Smooth muscle cell (in vitro differentiated cells): ENCODE data around the gene MEIOSIN. TPM values are rescaled to one million over a fixed set of nuclear protein-coding genes. Genes with fewer than 3 reads are reported as not detected.

Experiments
- DNase-seq: peaks from one replicate; lab custom pipeline; 2025; ENCODE audit not compliant: unreplicated experiment; lab: John Stamatoyannopoulos, UW
- H2AFZ ChIP-seq: fragments of 200-600 bp; sonication (generic); 2 replicates; pipeline ENCODE4 v1.6.0; 2016; ENCODE audit warnings: antibody characterized with exemption, low read depth, mild to moderate bottlenecking
- H3F3A ChIP-seq: fragments of 200-600 bp; sonication (generic); 2 replicates; pipeline ENCODE4 v1.6.0; 2017; ENCODE audit warnings: antibody characterized with exemption, low read depth
- H3K27ac ChIP-seq: fragments of 200-600 bp; sonication (generic); 2 replicates; pipeline ENCODE4 v1.5.1; 2016; ENCODE audit warnings: low read depth, mild to moderate bottlenecking
- H3K27me3 ChIP-seq: fragments of 200-600 bp; sonication (generic); 2 replicates; pipeline ENCODE4 v1.6.1; 2016; ENCODE audit warnings: low read depth, mild to moderate bottlenecking
- H3K36me3 ChIP-seq: fragments of 200-600 bp; sonication (generic); 2 replicates; pipeline ENCODE4 v1.5.1; 2016; ENCODE audit warnings: low read depth
- H3K4me1 ChIP-seq: fragments of 200-600 bp; sonication (generic); 2 replicates; pipeline ENCODE4 v1.5.1; 2016; ENCODE audit warnings: low read depth
- H3K4me2 ChIP-seq: fragments of 200-600 bp; sonication (generic); 2 replicates; pipeline ENCODE4 v1.6.0; 2016; ENCODE audit warnings: mild to moderate bottlenecking
- H3K4me3 ChIP-seq: fragments of 200-600 bp; sonication (generic); 2 replicates; pipeline ENCODE4 v1.5.1; 2016; ENCODE audit warnings: mild to moderate bottlenecking
- H3K79me2 ChIP-seq: fragments of 200-600 bp; sonication (generic); 2 replicates; pipeline ENCODE4 v1.6.0; 2016; ENCODE audit warnings: low read depth, mild to moderate bottlenecking
- H3K9ac ChIP-seq: fragments of 200-600 bp; sonication (generic); 2 replicates; pipeline ENCODE4 v1.6.0; 2016; ENCODE audit warnings: low read depth
- H3K9me3 ChIP-seq: fragments of 200-600 bp; sonication (generic); replicated peaks from 2 replicates; pipeline ENCODE4 v1.5.1; 2016; ENCODE audit warnings: low read depth
- H4K20me1 ChIP-seq: fragments of 200-600 bp; sonication (generic); 2 replicates; pipeline ENCODE4 v1.6.0; 2016; ENCODE audit warnings: low read depth
- CTCF ChIP-seq: fragments of 200-600 bp; sonication (generic); IDR thresholded peaks from 2 replicates; pipeline ENCODE4 v1.5.1; 2017; ENCODE audit warnings: borderline replicate concordance, mild to moderate bottlenecking, antibody characterized with exemption; ENCODE audit not compliant: insufficient read depth, poor library complexity, severe bottlenecking
- WGBS: methylation state at CpG from one replicate; pipeline ENCODE4 v1.1.7; 2016; ENCODE audit warnings: low lambda C conversion rate; 5-methylcytosine and 5-hydroxymethylcytosine counted together
- polyA plus RNA-seq: library from polyadenylated mRNA; unstranded; fragments of >200 nt; fragmentation: Nextera tagmentation; extraction: Ambion mirVana; gene quantifications from 2 replicates; pipeline ENCODE4 v1.2.1, GENCODE V29; 2016
- total RNA-seq: library from RNA; depleted of rRNA; stranded (reverse); fragments of >200 nt; gene quantifications from 2 replicates; pipeline ENCODE4 v1.2.3, GENCODE V29; 2014

The MEIOSIN gene
- total and polyA plus RNA-seq, 2 experiments from 2014 or later = not detected

DNA sequence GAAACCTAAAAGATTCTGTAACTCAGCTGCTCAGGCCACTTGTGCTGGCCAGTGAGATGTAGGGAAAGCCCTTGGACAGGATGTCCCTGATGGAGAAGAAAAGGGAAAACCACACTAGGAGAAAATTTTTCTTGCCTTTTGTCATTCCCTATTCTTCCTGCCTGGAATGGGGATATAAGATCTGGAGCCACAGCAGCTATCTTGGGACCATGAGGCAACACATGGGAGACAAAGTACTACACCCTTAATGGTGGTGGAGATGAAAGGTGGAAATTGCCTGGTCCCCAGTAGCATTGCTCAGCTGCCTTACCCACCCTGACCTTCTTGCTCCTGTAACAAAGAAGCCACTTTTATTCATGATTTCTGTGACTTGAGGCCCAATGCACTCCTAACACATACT lies 72.5 kb downstream of the MEIOSIN start:
- Histone ChIP-seq H3K27ac (no peak overlapping the region), H3K4me1 (no peaks in the 10 kb centered on the region), H3K79me2 (no peaks in the 10 kb centered on the region), H3K9ac (no peak overlapping the region), H3K27me3 (no peaks in the 10 kb centered on the region), H3K9me3 (no peaks in the 10 kb centered on the region), H3F3A (peaks cover 3% of the 10 kb centered on the region), H4K20me1 (no peaks in the 10 kb centered on the region), H2AFZ (no peak overlapping the region), H3K4me3 (no peak overlapping the region), H3K36me3 (no peaks in the 10 kb centered on the region), H3K4me2 (no peak overlapping the region)
- TF ChIP-seq CTCF = no peak
- DNase-seq = no peak

GRCh38 chr19:45809643-45810159 lies 76.5 kb downstream of the MEIOSIN start:
- H3K27me3 ChIP-seq = no peaks in the 10 kb centered on the region
- peaks cover 3% of the 10 kb centered on the region for H3F3A ChIP-seq
- no peak for TF ChIP-seq CTCF
- DNase-seq = no peak
- no peak overlapping the region for H3K4me3 ChIP-seq
- no peaks in the 10 kb centered on the region for H4K20me1 ChIP-seq
- WGBS = 38% methylated on average over 7 of the region's 7 CpGs
- no peak overlapping the region for H2AFZ ChIP-seq
- peak overlapping the region; percentile 76 for H3K4me2 ChIP-seq
- H3K9ac ChIP-seq = no peak overlapping the region
- no peaks in the 10 kb centered on the region for H3K9me3 ChIP-seq
- H3K79me2 ChIP-seq = no peaks in the 10 kb centered on the region
- H3K36me3 ChIP-seq = no peaks in the 10 kb centered on the region
- H3K4me1 ChIP-seq = no peaks in the 10 kb centered on the region
- peak overlapping the region; percentile 66 for H3K27ac ChIP-seq

DNA sequence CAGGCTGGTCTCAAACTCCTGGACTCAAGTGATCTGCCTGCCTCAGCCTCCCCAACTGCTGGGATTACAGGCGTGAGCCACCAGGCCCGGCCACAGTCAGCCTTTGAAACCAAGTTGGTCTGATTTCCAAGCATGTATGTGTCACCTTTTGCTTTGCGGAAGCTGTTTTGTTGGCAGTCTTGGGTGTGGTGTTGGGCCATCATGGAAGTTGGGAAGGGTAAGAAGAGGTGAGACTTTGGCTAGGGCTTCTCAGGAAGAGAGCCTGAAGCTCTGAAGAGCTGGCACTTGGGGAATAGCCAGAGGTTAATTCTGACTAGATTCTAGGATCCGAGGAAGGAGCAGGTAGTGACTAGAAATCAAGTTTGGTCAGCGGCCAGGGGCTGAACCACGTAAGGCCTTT lies 79.1 kb downstream of the MEIOSIN start:
- no peak for DNase-seq
- H3F3A ChIP-seq = peaks cover 3% of the 10 kb centered on the region

More for the DNA sequence above, 79.1 kb downstream of the MEIOSIN start:
- Histone ChIP-seq H3K9ac (no peak overlapping the region), H3K27me3 (no peaks in the 10 kb centered on the region), H3K36me3 (no peaks in the 10 kb centered on the region), H3K79me2 (no peaks in the 10 kb centered on the region), H3K4me1 (peaks cover 13% of the 10 kb centered on the region), H3K4me3 (no peak overlapping the region), H2AFZ (no peak overlapping the region), H3K27ac (no peak overlapping the region), H3K9me3 (no peaks in the 10 kb centered on the region), H4K20me1 (no peaks in the 10 kb centered on the region), H3K4me2 (no peak overlapping the region)
- TF ChIP-seq CTCF = no peak
- 95% methylated on average over 6 of the region's 6 CpGs for WGBS

Other genes with a start within 250 kb of the MEIOSIN start
- 6.3 and 20.5 TPM in 2 replicates for gene RTN2, start 236.4 kb upstream of the MEIOSIN start, total RNA-seq
- gene RTN2, start 236.4 kb upstream of the MEIOSIN start, polyA plus RNA-seq = 24.4 and 28.0 TPM in 2 replicates
- gene PPM1N, start 235.0 kb upstream of the MEIOSIN start, total RNA-seq = 0.58 TPM in 1 of 2 replicates, not detected in the other
- 0.16 and 1.3 TPM in 2 replicates for gene PPM1N, start 235.0 kb upstream of the MEIOSIN start, polyA plus RNA-seq
- 75.8 and 83.8 TPM in 2 replicates for gene VASP, start 226.0 kb upstream of the MEIOSIN start, total RNA-seq
- 73.6 and 107 TPM in 2 replicates for gene VASP, start 226.0 kb upstream of the MEIOSIN start, polyA plus RNA-seq
- gene OPA3, start 148.6 kb upstream of the MEIOSIN start, total RNA-seq = 6.2 and 8.8 TPM in 2 replicates
- 10.3 and 13.3 TPM in 2 replicates for gene OPA3, start 148.6 kb upstream of the MEIOSIN start, polyA plus RNA-seq
- not detected in 2 replicates for gene GPR4, start 131.2 kb upstream of the MEIOSIN start, total RNA-seq
- 0.31 TPM in 1 of 2 replicates, not detected in the other for gene GPR4, start 131.2 kb upstream of the MEIOSIN start, polyA plus RNA-seq
- 7.7 and 15.6 TPM in 2 replicates for gene EML2, start 94.0 kb upstream of the MEIOSIN start, total RNA-seq
- gene EML2, start 94.0 kb upstream of the MEIOSIN start, polyA plus RNA-seq = 19.0 and 20.8 TPM in 2 replicates
- 0.99 and 1.8 TPM in 2 replicates for gene GIPR, start 65.2 kb upstream of the MEIOSIN start, total RNA-seq
- gene GIPR, start 65.2 kb upstream of the MEIOSIN start, polyA plus RNA-seq = 2.4 and 3.4 TPM in 2 replicates
- gene SNRPD2, start 41.5 kb upstream of the MEIOSIN start, total RNA-seq = 234 and 284 TPM in 2 replicates
- gene SNRPD2, start 41.5 kb upstream of the MEIOSIN start, polyA plus RNA-seq = 637 and 690 TPM in 2 replicates
- gene QPCTL, start 40.8 kb upstream of the MEIOSIN start, total RNA-seq = 12.2 and 12.9 TPM in 2 replicates
- gene QPCTL, start 40.8 kb upstream of the MEIOSIN start, polyA plus RNA-seq = 10.0 and 13.3 TPM in 2 replicates
- gene FBXO46, start 2.5 kb upstream of the MEIOSIN start, total RNA-seq = 5.6 and 7.2 TPM in 2 replicates
- 7.9 and 13.1 TPM in 2 replicates for gene FBXO46, start 2.5 kb upstream of the MEIOSIN start, polyA plus RNA-seq
- gene SIX5, start 35.8 kb downstream of the MEIOSIN start, total RNA-seq = 10.2 and 15.3 TPM in 2 replicates
- 16.0 and 19.7 TPM in 2 replicates for gene SIX5, start 35.8 kb downstream of the MEIOSIN start, polyA plus RNA-seq
- 19.2 and 23.6 TPM in 2 replicates for gene DMPK, start 49.1 kb downstream of the MEIOSIN start, total RNA-seq
- 32.7 and 47.7 TPM in 2 replicates for gene DMPK, start 49.1 kb downstream of the MEIOSIN start, polyA plus RNA-seq
- 14.9 and 16.1 TPM in 2 replicates for gene DMWD, start 59.4 kb downstream of the MEIOSIN start, total RNA-seq
- gene DMWD, start 59.4 kb downstream of the MEIOSIN start, polyA plus RNA-seq = 57.6 and 96.4 TPM in 2 replicates
- gene RSPH6A, start 81.9 kb downstream of the MEIOSIN start, total RNA-seq = 0.22 TPM in 1 of 2 replicates, not detected in the other
- 0.15 TPM in 1 of 2 replicates, not detected in the other for gene RSPH6A, start 81.9 kb downstream of the MEIOSIN start, polyA plus RNA-seq
- 30.9 and 33.3 TPM in 2 replicates for gene SYMPK, start 129.7 kb downstream of the MEIOSIN start, total RNA-seq
- 28.6 and 34.1 TPM in 2 replicates for gene SYMPK, start 129.7 kb downstream of the MEIOSIN start, polyA plus RNA-seq
- 0.13 and 0.76 TPM in 2 replicates for gene FOXA3, start 130.9 kb downstream of the MEIOSIN start, total RNA-seq
- 0.50 and 0.65 TPM in 2 replicates for gene FOXA3, start 130.9 kb downstream of the MEIOSIN start, polyA plus RNA-seq
- gene IRF2BP1, start 152.7 kb downstream of the MEIOSIN start, total RNA-seq = 10.4 and 19.0 TPM in 2 replicates
- 11.2 and 12.9 TPM in 2 replicates for gene IRF2BP1, start 152.7 kb downstream of the MEIOSIN start, polyA plus RNA-seq
- gene MYPOP, start 169.2 kb downstream of the MEIOSIN start, total RNA-seq = 1.6 and 3.9 TPM in 2 replicates
- 2.1 and 3.5 TPM in 2 replicates for gene MYPOP, start 169.2 kb downstream of the MEIOSIN start, polyA plus RNA-seq
- gene NANOS2, start 181.3 kb downstream of the MEIOSIN start, total RNA-seq = not detected in 2 replicates
- gene NANOS2, start 181.3 kb downstream of the MEIOSIN start, polyA plus RNA-seq = not detected in 2 replicates
- gene NOVA2, start 240.4 kb downstream of the MEIOSIN start, total RNA-seq = 0.04 TPM in 2 replicates
- gene NOVA2, start 240.4 kb downstream of the MEIOSIN start, polyA plus RNA-seq = 0.24 TPM in 1 of 2 replicates, not detected in the other